ENCODE data around the gene CDC34.

Gene CDC34

GRCh38 chr19:496986-497385 is 34.6 kb upstream of the CDC34 start:
- Histone ChIP-seq H3K9me2 (replicated peaks; ENCODE audit: control insufficient read depth, low read length) (no peaks in the 10 kb centered on the region), H3K79me2 (ENCODE audit: control insufficient read depth, low read length) (no peaks in the 10 kb centered on the region), H3K27me3 (ENCODE audit: control insufficient read depth, low read length) (peaks cover 8% of the 10 kb centered on the region), H3K4me1 (ENCODE audit: control insufficient read depth, low read length) (0 out of 2 replicates have a peak, but pooled peaks cover 3% of the 10 kb centered on the region), H3K27ac (ENCODE audit: low read depth, low read length) (no peak overlapping the region), H3K9me3 (ENCODE audit: control insufficient read depth, insufficient read depth, low read length) (peaks cover 7% of the 10 kb centered on the region; the same call in 1 of the 2 replicates), H3K4me2 (ENCODE audit: low read length) (no peak overlapping the region), H3F3A (ENCODE audit: control insufficient read depth, insufficient read depth) (peaks cover 4% of the 10 kb centered on the region), H4K20me1 (ENCODE audit: control insufficient read depth, insufficient read depth, low read depth, low read length) (no peaks in the 10 kb centered on the region), H3K4me3 (ENCODE audit: low read length) (no peak overlapping the region), H3K36me3 (ENCODE audit: control insufficient read depth, low read length) (no peaks in the 10 kb centered on the region)
- TF ChIP-seq CTCF (IDR thresholded peaks at IDR 0.05; ENCODE audit: low read depth, low read length, poor library complexity, severe bottlenecking) (no peak), EZH2phosphoT487 (IDR thresholded peaks at IDR 0.05; ENCODE audit: borderline replicate concordance, low read length) (no peak)

GRCh38 chr19:497491-497868 is 34.1 kb upstream of the CDC34 start:
- Histone ChIP-seq H3K36me3 (ENCODE audit: control insufficient read depth, low read length) (no peaks in the 10 kb centered on the region), H3K9me2 (replicated peaks; ENCODE audit: control insufficient read depth, low read length) (no peaks in the 10 kb centered on the region), H3K9me3 (ENCODE audit: control insufficient read depth, insufficient read depth, low read length) (peaks cover 7% of the 10 kb centered on the region; the same call in 1 of the 2 replicates), H3K4me2 (ENCODE audit: low read length) (no peak overlapping the region), H3K27me3 (ENCODE audit: control insufficient read depth, low read length) (peaks cover 8% of the 10 kb centered on the region), H3K4me3 (ENCODE audit: low read length) (no peak overlapping the region), H4K20me1 (ENCODE audit: control insufficient read depth, insufficient read depth, low read depth, low read length) (no peaks in the 10 kb centered on the region), H3F3A (ENCODE audit: control insufficient read depth, insufficient read depth) (no peaks in the 10 kb centered on the region; the same call in 1 of the 2 replicates), H3K27ac (ENCODE audit: low read depth, low read length) (no peak overlapping the region), H3K79me2 (ENCODE audit: control insufficient read depth, low read length) (no peaks in the 10 kb centered on the region), H3K4me1 (ENCODE audit: control insufficient read depth, low read length) (peaks cover 5% of the 10 kb centered on the region)
- TF ChIP-seq CTCF (IDR thresholded peaks at IDR 0.05; ENCODE audit: low read depth, low read length, poor library complexity, severe bottlenecking) = no peak

- peaks cover 5% of the 10 kb centered on the region; the same call in 1 of the 2 replicates for H3K9me3 ChIP-seq (ENCODE audit: control insufficient read depth, insufficient read depth, low read length)
- no peaks in the 10 kb centered on the region for H4K20me1 ChIP-seq (ENCODE audit: control insufficient read depth, insufficient read depth, low read depth, low read length)
- no peaks in the 10 kb centered on the region for H3K36me3 ChIP-seq (ENCODE audit: control insufficient read depth, low read length)
- H3K4me1 ChIP-seq (ENCODE audit: control insufficient read depth, low read length) = peaks cover 10% of the 10 kb centered on the region
- no peaks in the 10 kb centered on the region for H3K79me2 ChIP-seq (ENCODE audit: control insufficient read depth, low read length)
- no peak overlapping the region for H3K27ac ChIP-seq (ENCODE audit: low read depth, low read length)
- peaks cover 8% of the 10 kb centered on the region for H3K27me3 ChIP-seq (ENCODE audit: control insufficient read depth, low read length)
- no peaks in the 10 kb centered on the region for H3K9me2 ChIP-seq (replicated peaks; ENCODE audit: control insufficient read depth, low read length)
- no peak for TF ChIP-seq CTCF (IDR thresholded peaks at IDR 0.05; ENCODE audit: low read depth, low read length, poor library complexity, severe bottlenecking)
- no peak for TF ChIP-seq EZH2phosphoT487 (IDR thresholded peaks at IDR 0.05; ENCODE audit: borderline replicate concordance, low read length)
- no peaks in the 10 kb centered on the region for H3F3A ChIP-seq (ENCODE audit: control insufficient read depth, insufficient read depth)
- no peak overlapping the region for H3K4me3 ChIP-seq (ENCODE audit: low read length)
- no peak overlapping the region for H3K4me2 ChIP-seq (ENCODE audit: low read length)
Observed at GRCh38 chr19:497869-498510, 33.6 kb upstream of the CDC34 start.
